Mesenchymal stem cell (in vitro differentiated cells and primary cell): ENCODE results near the gene TERC.
"Not testable (repeated sequence)": the region's sequence is repeated elsewhere in the genome, so short reads cannot be mapped to it uniquely, and the experiment has no call there.

Experiments
- DNase-seq: peaks from one replicate; pipeline ENCODE4 v3.0.0-alpha.2; 2013
- H2AFZ ChIP-seq: one replicate; pipeline ENCODE4 v1.6.1; 2013; ENCODE audit warnings: low read depth, mild to moderate bottlenecking, control low read depth, inconsistent platforms, low read length, moderate library complexity
- H2AK5ac ChIP-seq: 2 replicates; pipeline ENCODE4 v1.6.1; 2013; ENCODE audit warnings: low read length, moderate library complexity, mild to moderate bottlenecking, inconsistent platforms; ENCODE audit not compliant: severe bottlenecking
- H2BK120ac ChIP-seq: one replicate; pipeline ENCODE4 v1.6.1; 2013; ENCODE audit warnings: low read depth, mild to moderate bottlenecking, inconsistent platforms, low read length, moderate library complexity
- H2BK12ac ChIP-seq, 2 experiments: one replicate each; pipeline ENCODE4 v1.6.1; 2013; ENCODE audit warnings: inconsistent platforms in 2 of 2, low read length in 2 of 2, mild to moderate bottlenecking in 2 of 2, moderate library complexity in 2 of 2, control low read depth in 1 of 2
- H2BK15ac ChIP-seq: one replicate; pipeline ENCODE4 v1.6.1; 2013; ENCODE audit warnings: mild to moderate bottlenecking, low read depth, inconsistent platforms; ENCODE audit not compliant: poor library complexity, severe bottlenecking
- H2BK5ac ChIP-seq: 2 replicates; pipeline ENCODE4 v1.6.1; 2013; ENCODE audit warnings: low read depth, mild to moderate bottlenecking, low read length, control low read depth, inconsistent platforms; ENCODE audit not compliant: poor library complexity, severe bottlenecking
- H3K14ac ChIP-seq, 2 experiments: one replicate each; pipeline ENCODE4 v1.6.1; 2013; ENCODE audit warnings: inconsistent platforms in 2 of 2, low read length in 2 of 2, control low read depth in 1 of 2, mild to moderate bottlenecking in 1 of 2, moderate library complexity in 1 of 2
- H3K18ac ChIP-seq, 2 experiments: one replicate each; pipeline ENCODE4 v1.6.1; 2013; ENCODE audit warnings: inconsistent platforms in 2 of 2, low read length in 2 of 2, control low read depth in 1 of 2, low read depth in 1 of 2, mild to moderate bottlenecking in 1 of 2
- H3K23ac ChIP-seq, 2 experiments: one replicate each; pipeline ENCODE4 v1.6.1; 2013; ENCODE audit warnings: inconsistent platforms in 2 of 2, low read length in 2 of 2, mild to moderate bottlenecking in 2 of 2, moderate library complexity in 2 of 2, control low read depth in 1 of 2
- H3K27ac ChIP-seq: 2 replicates; pipeline ENCODE4 v1.5.1; 2013; ENCODE audit warnings: mild to moderate bottlenecking, moderate library complexity, low read length, control low read depth, inconsistent platforms; ENCODE audit not compliant: poor library complexity, severe bottlenecking
- H3K27me3 ChIP-seq, 2 experiments: 2 replicates each; pipeline versions ENCODE4 v1.6.1 to v1.7.0; 2013; ENCODE audit warnings: low read length in 2 of 2, mild to moderate bottlenecking in 2 of 2, moderate library complexity in 2 of 2, control low read depth in 1 of 2, inconsistent platforms in 1 of 2; ENCODE audit not compliant: control insufficient read depth in 1 of 2, insufficient read depth in 1 of 2
- H3K36me3 ChIP-seq, 2 experiments: 2 replicates each; pipeline versions ENCODE4 v1.6.1 to v1.7.0; 2013; ENCODE audit warnings: low read length in 2 of 2, control low read depth in 1 of 2, inconsistent platforms in 1 of 2, low read depth in 1 of 2, mild to moderate bottlenecking in 1 of 2; ENCODE audit not compliant: insufficient read depth in 2 of 2, control insufficient read depth in 1 of 2
- H3K4ac ChIP-seq, 2 experiments: one replicate each; pipeline ENCODE4 v1.6.1; 2013; ENCODE audit warnings: inconsistent platforms in 2 of 2, low read length in 2 of 2, mild to moderate bottlenecking in 2 of 2, moderate library complexity in 2 of 2, control low read depth in 1 of 2, low read depth in 1 of 2
- H3K4me1 ChIP-seq: 2 replicates; pipeline ENCODE4 v1.6.1; 2013; ENCODE audit warnings: low read depth, low read length, control low read depth; ENCODE audit not compliant: control insufficient read depth, insufficient read depth
- H3K4me2 ChIP-seq: 2 replicates; pipeline ENCODE4 v1.6.1; 2013; ENCODE audit warnings: low read length, mild to moderate bottlenecking, inconsistent platforms; ENCODE audit not compliant: poor library complexity, severe bottlenecking
- H3K4me3 ChIP-seq, 2 experiments: 2 replicates each; pipeline versions ENCODE4 v1.5.1 to v1.7.0; 2013; ENCODE audit warnings: low read length in 2 of 2, mild to moderate bottlenecking in 2 of 2, control low read depth in 1 of 2, low read depth in 1 of 2; ENCODE audit not compliant: insufficient read depth in 1 of 2
- H3K79me1 ChIP-seq: replicated peaks from 2 replicates; pipeline ENCODE4 v1.6.1; 2013; ENCODE audit warnings: mild to moderate bottlenecking, control low read depth, low read length, inconsistent platforms; ENCODE audit not compliant: poor library complexity, severe bottlenecking
- H3K9ac ChIP-seq: 2 replicates; pipeline ENCODE4 v1.7.0; 2013; ENCODE audit warnings: mild to moderate bottlenecking, low read length, moderate library complexity
- H3K9me3 ChIP-seq: 2 replicates; pipeline ENCODE4 v1.7.0; 2013; ENCODE audit warnings: mild to moderate bottlenecking, low read length; ENCODE audit not compliant: control insufficient read depth
- H4K8ac ChIP-seq: one replicate; pipeline ENCODE4 v1.6.1; 2013; ENCODE audit warnings: inconsistent platforms, mild to moderate bottlenecking, low read length, moderate library complexity
- H4K91ac ChIP-seq: one replicate; pipeline ENCODE4 v1.6.1; 2013; ENCODE audit warnings: mild to moderate bottlenecking, low read length, inconsistent platforms
- WGBS: methylation state at CpG from one replicate; pipeline ENCODE4 v1.1.7; 2013; ENCODE audit warnings: mixed read lengths; 5-methylcytosine and 5-hydroxymethylcytosine counted together

TERC gene

GRCh38 chr3:169746924-169747323 lies 17.9 kb downstream of the TERC start:
- Histone ChIP-seq H2BK15ac (no peak overlapping the region), H3K36me3 (no peaks in the 10 kb centered on the region), H3K14ac (no peak overlapping the region), H3K27ac (no peak overlapping the region), H3K9me3 (no peaks in the 10 kb centered on the region), H2BK12ac (no peak overlapping the region), H3K4me2 (no peak overlapping the region), H3K27me3 (peaks cover 11 to 41% of the 10 kb centered on the region in 2 experiments), H3K79me1 (no peaks in the 10 kb centered on the region), H2BK120ac (no peak overlapping the region), H3K23ac (no peak overlapping the region), H3K4me3 (no peak overlapping the region), H4K8ac (no peak overlapping the region), H3K9ac (no peak overlapping the region), H2AK5ac (no peak overlapping the region), H2AFZ (no peak overlapping the region), H3K4ac (no peak overlapping the region), H2BK5ac (no peak overlapping the region), H3K4me1 (no peaks in the 10 kb centered on the region), H3K18ac (no peak overlapping the region), H4K91ac (no peak overlapping the region)
- WGBS = 59% methylated on average over 6 of the region's 6 CpGs
- DNase-seq = no peak

GRCh38 chr3:169744366-169745054 lies 20.4 kb downstream of the TERC start:
- H2BK12ac ChIP-seq = no peak overlapping the region
- H4K8ac ChIP-seq = no peak overlapping the region
- no peak overlapping the region for H3K9ac ChIP-seq
- WGBS = no CpG with 5 or more reads among the region's 1 CpG
- H3K23ac ChIP-seq = no peak overlapping the region
- H3K14ac ChIP-seq = no peak overlapping the region
- no peak overlapping the region for H2AK5ac ChIP-seq
- H4K91ac ChIP-seq = no peak overlapping the region
- H2BK15ac ChIP-seq = no peak overlapping the region
- peaks cover 11 to 28% of the 10 kb centered on the region in 2 experiments for H3K27me3 ChIP-seq
- H3K4ac ChIP-seq = no peak overlapping the region
- H2AFZ ChIP-seq = no peak overlapping the region
- no peak for DNase-seq
- no peaks in the 10 kb centered on the region for H3K9me3 ChIP-seq
- no peak overlapping the region for H3K4me3 ChIP-seq
- no peaks in the 10 kb centered on the region for H3K4me1 ChIP-seq
- H3K18ac ChIP-seq = no peak overlapping the region
- H3K79me1 ChIP-seq = no peaks in the 10 kb centered on the region
- no peak overlapping the region for H3K27ac ChIP-seq
- H3K36me3 ChIP-seq = no peaks in the 10 kb centered on the region
- H3K4me2 ChIP-seq = no peak overlapping the region
- H2BK5ac ChIP-seq = no peak overlapping the region
- no peak overlapping the region for H2BK120ac ChIP-seq

- DNase-seq = no peak
- no CpG with 5 or more reads among the region's 2 CpGs for WGBS
These were observed 25.8 kb downstream of the TERC start for GRCh38 chr3:169739067-169739466.

GRCh38 chr3:169731857-169732256 lies 33.0 kb downstream of the TERC start:
- not testable (repeated sequence) for H3K27me3 ChIP-seq, H3K4me1 ChIP-seq, H2BK12ac ChIP-seq, H4K8ac ChIP-seq, H4K91ac ChIP-seq, H3K4me2 ChIP-seq, H3K79me1 ChIP-seq, H3K27ac ChIP-seq, H3K36me3 ChIP-seq, DNase-seq, H3K14ac ChIP-seq, H3K18ac ChIP-seq, H3K4ac ChIP-seq, H2AFZ ChIP-seq, H3K4me3 ChIP-seq, H2AK5ac ChIP-seq, H3K9ac ChIP-seq, H2BK15ac ChIP-seq, H2BK5ac ChIP-seq, H2BK120ac ChIP-seq, H3K23ac ChIP-seq
- H3K9me3 ChIP-seq = peaks cover 27% of the 10 kb centered on the region

More at GRCh38 chr3:169739067-169739466, 25.8 kb downstream of the TERC start:
- H3K4ac ChIP-seq = no peak overlapping the region
- H3K9me3 ChIP-seq = peaks cover 10% of the 10 kb centered on the region
- no peak overlapping the region for H2BK120ac ChIP-seq
- H3K4me3 ChIP-seq = no peak overlapping the region
- H2BK15ac ChIP-seq = no peak overlapping the region
- H3K79me1 ChIP-seq = no peaks in the 10 kb centered on the region
- H3K23ac ChIP-seq = no peak overlapping the region
- no peak overlapping the region for H3K4me2 ChIP-seq
- H3K18ac ChIP-seq = no peak overlapping the region
- no peak overlapping the region for H2AFZ ChIP-seq
- H2BK12ac ChIP-seq = no peak overlapping the region
- H3K14ac ChIP-seq = no peak overlapping the region
- H3K27ac ChIP-seq = no peak overlapping the region
- H4K8ac ChIP-seq = no peak overlapping the region
- H2AK5ac ChIP-seq = no peak overlapping the region
- H4K91ac ChIP-seq = no peak overlapping the region
- H3K9ac ChIP-seq = no peak overlapping the region
- H3K27me3 ChIP-seq = no peaks in the 10 kb centered on the region
- H3K4me1 ChIP-seq = no peaks in the 10 kb centered on the region
- H3K36me3 ChIP-seq = no peaks in the 10 kb centered on the region
- H2BK5ac ChIP-seq = no peak overlapping the region
